Gastrocnemius medialis (tissue), 4 donors: ENCODE data around the gene ZBTB3. TPM values are rescaled to one million over a fixed set of nuclear protein-coding genes. Genes with fewer than 3 reads are reported as not detected.

Experiments
- ATAC-seq, 2 donors: fragments of 150-250 bp; one replicate each; pipeline ENCODE4 v1.9.1; 2016
- DNase-seq, 2 donors: peaks; one replicate each; pipeline ENCODE4 v3.0.0-alpha.2; 2019
- H3K27ac ChIP-seq, 4 donors: fragments of 200-600 bp; sonication (generic); 1 replicate in 1 of 4; 2 replicates in 3 of 4; pipeline ENCODE4 v1.5.1; 2016 to 2018; ENCODE audit warnings: mild to moderate bottlenecking in 2 of 4, moderate library complexity in 1 of 4
- H3K27me3 ChIP-seq, 3 donors: fragments of 200-600 bp; sonication (generic) in 2 of 3; 1 replicate in 1 of 3; 2 replicates in 2 of 3; pipeline versions ENCODE4 v1.5.1 to v1.6.0; 2016 to 2019; ENCODE audit warnings: mild to moderate bottlenecking in 1 of 3, moderate library complexity in 1 of 3
- H3K36me3 ChIP-seq, 2 donors: fragments of 200-600 bp; sonication (generic) in 1 of 2; one replicate each; pipeline ENCODE4 v1.5.1; 2017 to 2018
- H3K4me1 ChIP-seq, 2 donors: fragments of 200-600 bp; sonication (generic) in 1 of 2; one replicate each; pipeline ENCODE4 v1.5.1; 2016 to 2017; ENCODE audit warnings: mild to moderate bottlenecking in 2 of 2
- H3K4me3 ChIP-seq, 4 donors: fragments of 200-600 bp; sonication (generic) in 3 of 4; 1 replicate in 1 of 4; 2 replicates in 3 of 4; pipeline ENCODE4 v1.5.1; 2016 to 2019; ENCODE audit warnings: mild to moderate bottlenecking in 2 of 4
- H3K9me3 ChIP-seq, 3 donors: fragments of 200-600 bp; sonication (generic) in 2 of 3; 1 replicate in 1 of 3; 2 replicates in 2 of 3; pipeline ENCODE4 v1.5.1; 2016 to 2019
- CTCF ChIP-seq, 5 experiments: fragments of 450-650 bp in 3 of 5; fragments of 200-600 bp in 2 of 5; sonication (generic) in 2 of 5; IDR thresholded peaks in 4 of 5; conservative IDR thresholded peaks in 1 of 5; 1 replicate in 4 of 5; 2 replicates in 1 of 5; pipeline ENCODE4 v1.5.1; 2016 to 2019; ENCODE audit warnings: antibody characterized with exemption in 5 of 5, mild to moderate bottlenecking in 3 of 5, moderate library complexity in 3 of 5
- POLR2A ChIP-seq, 2 donors: fragments of 450-650 bp; IDR thresholded peaks; one replicate each; pipeline ENCODE4 v1.6.1; 2017; ENCODE audit warnings: antibody characterized with exemption in 2 of 2, mild to moderate bottlenecking in 2 of 2, moderate library complexity in 2 of 2
- in situ Hi-C, 4 donors: fragments of 200-750 bp; cut with MboI; loops; one replicate each; pipeline versions ENCODE4 v1.15.0 to v1.8.0; 2017; ENCODE audit warnings: low sequenced_read_pairs in 4 of 4
- intact Hi-C: fragments of 100-400 bp; cut with DNase I; formaldehyde crosslinking; loops from one replicate; pipeline ENCODE4 v1.15.1; 2023; ENCODE audit warnings: low total_unique reads
- total RNA-seq, 4 donors: library from RNA; depleted of rRNA; stranded (reverse); fragments of >200 nt; gene quantifications; one replicate each; pipeline versions ENCODE4 v1.1.0 to v1.2.3, GENCODE V29; 2016

The ZBTB3 gene
- total RNA-seq, 4 donors from 2014 or later, result 5.6 to 10.5 (median 7.7) TPM

GRCh38 chr11:62708392-62708791 lies 45.6 kb downstream of the ZBTB3 start:
- H3K27me3 ChIP-seq, result no peaks in the 10 kb centered on the region
- intact Hi-C loops, result loop anchor here (5.0 kb wide), 2 partner anchors 106 to 134 kb away; partner anchors contain the start of gene MTA2
- H3K9me3 ChIP-seq, result no peaks in the 10 kb centered on the region
- in situ Hi-C loops, result loop anchor here in 1 of 4 donors (25.0 kb wide), 1 partner anchor 96 kb away; the partner anchor contains the start of genes B3GAT3, EML3, MTA2 and ROM1
- peak overlapping the region; percentile 68 to 87 (median 78) for H3K4me3 ChIP-seq
- no peak for ATAC-seq
- DNase-seq, result no peak
- H3K36me3 ChIP-seq, result peaks cover 0 to 18% of the 10 kb centered on the region in 2 donors
- H3K27ac ChIP-seq, result peak overlapping the region; percentile 94 to 97 (median 96)
- peaks cover 34 to 43% of the 10 kb centered on the region in 2 donors for H3K4me1 ChIP-seq
- TF ChIP-seq POLR2A (IDR thresholded peaks at IDR 0.05) (no peak), CTCF (IDR thresholded peaks at IDR 0.05 in 4 of 5, conservative IDR thresholded peaks at IDR 0.05 in 1 of 5) (no peak)

- in situ Hi-C loops (loop anchor here in 1 of 4 donors (25.0 kb wide), 1 partner anchor 95 kb away; the partner anchor contains the start of genes B3GAT3, EML3, MTA2 and ROM1), intact Hi-C loops (loop anchor here (5.0 kb wide), 2 partner anchors 105 to 135 kb away; partner anchors contain the start of gene MTA2)
- TF ChIP-seq POLR2A (IDR thresholded peaks at IDR 0.05), result no peak
- TF ChIP-seq CTCF (IDR thresholded peaks at IDR 0.05 in 4 of 5, conservative IDR thresholded peaks at IDR 0.05 in 1 of 5), result no peak
- peak within 1 kb of the TSS; percentile 79 to 93 (median 87) for H3K4me3 ChIP-seq
- peaks cover 34% of the 10 kb centered on the region in 2 donors for H3K4me1 ChIP-seq
- ATAC-seq (no peak), DNase-seq (no peak)
- H3K9me3 ChIP-seq, result no peaks in the 10 kb centered on the region
- H3K36me3 ChIP-seq, result peaks cover 0 to 17% of the 10 kb centered on the region in 2 donors
- peak within 1 kb of the TSS; percentile 94 to 97 (median 96) for H3K27ac ChIP-seq
- no peaks in the 10 kb centered on the region for H3K27me3 ChIP-seq
These were observed 46.6 kb downstream of the ZBTB3 start, which contains the start of the genes BSCL2 and GNG3 for GRCh38 chr11:62707277-62707861. Gene BSCL2, minus strand, starts transcription at chr11:62707424. Its CDS starts 229 bp downstream, at chr11:62707195. Gene GNG3, plus strand, starts transcription at chr11:62707676. Its CDS starts 620 bp downstream, at chr11:62708296.

GRCh38 chr11:62706850-62707247 lies 47.1 kb downstream of the ZBTB3 start:
- peaks cover 0 to 19% of the 10 kb centered on the region in 2 donors for H3K36me3 ChIP-seq
- ATAC-seq (no peak), DNase-seq (no peak)
- no peak for TF ChIP-seq CTCF (IDR thresholded peaks at IDR 0.05 in 4 of 5, conservative IDR thresholded peaks at IDR 0.05 in 1 of 5)
- TF ChIP-seq POLR2A (IDR thresholded peaks at IDR 0.05), result no peak
- in situ Hi-C loops (loop anchor here in 1 of 4 donors (25.0 kb wide), 1 partner anchor 95 kb away; the partner anchor contains the start of genes B3GAT3, EML3, MTA2 and ROM1), intact Hi-C loops (loop anchor here (5.0 kb wide), 2 partner anchors 105 to 135 kb away; partner anchors contain the start of gene MTA2)
- H3K4me1 ChIP-seq, result peaks cover 34% of the 10 kb centered on the region in 2 donors
- H3K27ac ChIP-seq, result peak overlapping the region; percentile 84 to 94 (median 89)
- H3K9me3 ChIP-seq, result no peaks in the 10 kb centered on the region
- H3K4me3 ChIP-seq, result peak overlapping the region; percentile 79 to 93 (median 87)
- no peaks in the 10 kb centered on the region for H3K27me3 ChIP-seq

DNA sequence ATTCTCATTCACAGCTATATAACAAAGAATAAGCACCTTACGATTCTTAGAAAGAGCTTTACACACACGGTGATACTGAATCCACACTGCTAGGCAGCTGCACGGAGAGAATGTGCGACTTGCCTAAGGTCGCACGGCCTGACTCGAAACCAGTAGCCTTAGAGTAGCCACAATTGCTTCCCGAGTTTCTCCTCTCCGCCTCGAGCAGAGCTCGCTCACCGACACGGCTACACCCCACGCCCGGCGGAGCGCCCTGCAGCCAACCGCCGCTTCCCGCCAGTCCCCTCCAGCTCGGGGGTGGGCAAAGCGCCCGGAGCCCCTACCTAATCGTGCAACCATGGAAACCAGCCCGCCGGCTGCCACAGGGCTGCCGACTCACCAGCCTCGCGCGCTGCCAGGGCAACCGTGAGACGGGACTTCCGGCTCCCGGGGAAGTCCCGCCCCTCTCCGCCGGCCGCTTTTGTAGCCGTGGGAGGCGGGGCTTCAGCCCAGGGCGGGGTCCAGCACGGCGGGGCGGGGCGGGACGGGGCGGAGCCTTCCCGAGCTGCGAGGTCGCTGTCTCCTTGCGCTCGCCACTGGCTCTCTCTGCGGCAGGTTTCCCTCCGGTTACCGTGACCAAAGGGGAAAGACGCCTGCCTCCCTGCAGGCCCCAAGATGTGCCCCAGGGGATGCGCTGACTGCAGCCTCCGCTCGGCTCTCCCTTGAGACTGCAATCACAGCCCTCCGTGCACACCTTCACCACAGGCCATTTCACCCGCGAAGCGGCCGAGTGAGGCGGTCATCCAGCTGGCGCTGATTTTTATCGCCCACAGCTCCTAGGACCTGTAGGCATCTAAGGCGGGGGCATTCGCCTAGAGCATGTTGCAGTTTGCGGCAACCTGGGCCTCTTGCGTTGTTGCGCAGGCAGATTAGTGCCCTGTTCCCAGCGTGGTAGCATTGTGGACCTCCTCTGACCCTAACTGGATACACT lies 47.8 kb downstream of the ZBTB3 start:
- peak; percentile 65 to 80 for ATAC-seq
- Histone ChIP-seq H3K36me3 (peaks cover 0 to 24% of the 10 kb centered on the region in 2 donors), H3K4me1 (peaks cover 34% of the 10 kb centered on the region in 2 donors), H3K27ac (peak overlapping the region; percentile 84 to 94 (median 89)), H3K4me3 (peak overlapping the region; percentile 79 to 93 (median 87)), H3K27me3 (no peaks in the 10 kb centered on the region), H3K9me3 (no peaks in the 10 kb centered on the region)
- TF ChIP-seq CTCF (IDR thresholded peaks at IDR 0.05 in 4 of 5, conservative IDR thresholded peaks at IDR 0.05 in 1 of 5) (no peak), POLR2A (IDR thresholded peaks at IDR 0.05) (peak; percentile 53 to 67)
- DNase-seq, result peak; percentile 86 to 93
- in situ Hi-C loops (loop anchor here in 1 of 4 donors (25.0 kb wide), 1 partner anchor 94 kb away; the partner anchor contains the start of genes B3GAT3, EML3, MTA2 and ROM1), intact Hi-C loops (loop anchor here (5.0 kb wide), 2 partner anchors 104 to 136 kb away; partner anchors contain the start of gene MTA2)
